Psoas muscle (tissue), 8 donors: Measurements from ENCODE around the gene ANKRD17. TPM values are rescaled to one million over a fixed set of nuclear protein-coding genes. Genes with fewer than 3 reads are reported as not detected.
A peak's percentile ranks its signal among the peaks of the same experiment; 100 is the strongest.

Source experiments
- ATAC-seq, 4 donors: fragments of 200-7000 bp; cut with Tn5 transposase; one replicate each; pipeline ENCODE4 v1.9.1; 2020; ENCODE audit warnings: moderate library complexity in 3 of 4, mild to moderate bottlenecking in 2 of 4
- DNase-seq, 2 donors: peaks; one replicate each; pipeline ENCODE4 v3.0.0-alpha.2; 2020
- H3K27ac ChIP-seq: fragments of 200-600 bp; one replicate; pipeline ENCODE4 v1.8.0; 2022
- H3K27me3 ChIP-seq, 3 donors: fragments of 200-600 bp in 1 of 3; one replicate each; pipeline versions ENCODE4 v1.6.1 to v1.8.0; 2013 to 2022; ENCODE audit warnings: low read length in 2 of 3, mild to moderate bottlenecking in 2 of 3, moderate library complexity in 1 of 3; ENCODE audit not compliant: insufficient read depth in 3 of 3
- H3K36me3 ChIP-seq, 2 donors: fragments of 200-600 bp in 1 of 2; one replicate each; pipeline versions ENCODE4 v1.6.1 to v1.8.0; 2013 to 2022; ENCODE audit warnings: low read depth in 1 of 2, mild to moderate bottlenecking in 1 of 2, moderate library complexity in 1 of 2; ENCODE audit not compliant: insufficient read depth in 1 of 2
- H3K4me1 ChIP-seq: fragments of 200-600 bp; one replicate; pipeline ENCODE4 v1.8.0; 2022
- H3K4me3 ChIP-seq: fragments of 200-600 bp; one replicate; pipeline ENCODE4 v1.8.0; 2022; ENCODE audit warnings: mild to moderate bottlenecking
- H3K9me3 ChIP-seq: fragments of 200-600 bp; one replicate; pipeline ENCODE4 v1.8.0; 2022
- WGBS, 3 donors: extraction: QIAGEN DNeasy Blood & Tissue Kit; methylation state at CpG; one replicate each; pipeline versions ENCODE4 v1.1.6 to v1.1.7; 2013; 5-methylcytosine and 5-hydroxymethylcytosine counted together
- intact Hi-C, 2 donors: fragments of 100-400 bp; cut with DNase I; formaldehyde crosslinking; loops; one replicate each; pipeline versions ENCODE4 v1.11.0 to v1.14.2; 2022
- long read RNA-seq, 2 donors: library from polyadenylated mRNA; unstranded; transcript quantifications; one replicate each; pipeline ENCODE4 v2.0.0, GENCODE V29; 2021
- polyA plus RNA-seq, 3 donors: library from polyadenylated mRNA; stranded (reverse); fragments of 200-250 nt; gene quantifications; one replicate each; pipeline ENCODE4 v1.2.3, GENCODE V29; 2013
- total RNA-seq, 4 donors: library from RNA; stranded (reverse); fragmentation: NEBNext Ultra II Directional in 2 of 4; extraction: Animal tissue kit (Norgen Biotek cat#: 25700) in 2 of 4; gene quantifications; one replicate each; pipeline versions ENCODE4 v1.2.1 to v1.2.4, GENCODE V29; 2021 to 2023
- TF ChIP-seq, protein P1 (sequence below): fragments of 200-600 bp; IDR thresholded peaks from one replicate; pipeline ENCODE4 v1.8.0; 2022; ENCODE audit warnings: antibody characterized with exemption
- donor health status: healthy with polysubstance abuse.
- donor health status: DM: no; HTN: no; CAD: no; lungs with moderate emphysema.
- donor health status: Bipolar disorder and iron deficiency.
- donor health status: healthy.
- donor health status: DM: yes; HTN: yes; CAD: no.
- donor health status: DM: no; HTN: no; CAD: no.
- donor health status: DM: no; HTN: no; CAD: no.
- donor health status: DM: yes; HTN: yes; CAD: no.

ANKRD17 gene, protein sequence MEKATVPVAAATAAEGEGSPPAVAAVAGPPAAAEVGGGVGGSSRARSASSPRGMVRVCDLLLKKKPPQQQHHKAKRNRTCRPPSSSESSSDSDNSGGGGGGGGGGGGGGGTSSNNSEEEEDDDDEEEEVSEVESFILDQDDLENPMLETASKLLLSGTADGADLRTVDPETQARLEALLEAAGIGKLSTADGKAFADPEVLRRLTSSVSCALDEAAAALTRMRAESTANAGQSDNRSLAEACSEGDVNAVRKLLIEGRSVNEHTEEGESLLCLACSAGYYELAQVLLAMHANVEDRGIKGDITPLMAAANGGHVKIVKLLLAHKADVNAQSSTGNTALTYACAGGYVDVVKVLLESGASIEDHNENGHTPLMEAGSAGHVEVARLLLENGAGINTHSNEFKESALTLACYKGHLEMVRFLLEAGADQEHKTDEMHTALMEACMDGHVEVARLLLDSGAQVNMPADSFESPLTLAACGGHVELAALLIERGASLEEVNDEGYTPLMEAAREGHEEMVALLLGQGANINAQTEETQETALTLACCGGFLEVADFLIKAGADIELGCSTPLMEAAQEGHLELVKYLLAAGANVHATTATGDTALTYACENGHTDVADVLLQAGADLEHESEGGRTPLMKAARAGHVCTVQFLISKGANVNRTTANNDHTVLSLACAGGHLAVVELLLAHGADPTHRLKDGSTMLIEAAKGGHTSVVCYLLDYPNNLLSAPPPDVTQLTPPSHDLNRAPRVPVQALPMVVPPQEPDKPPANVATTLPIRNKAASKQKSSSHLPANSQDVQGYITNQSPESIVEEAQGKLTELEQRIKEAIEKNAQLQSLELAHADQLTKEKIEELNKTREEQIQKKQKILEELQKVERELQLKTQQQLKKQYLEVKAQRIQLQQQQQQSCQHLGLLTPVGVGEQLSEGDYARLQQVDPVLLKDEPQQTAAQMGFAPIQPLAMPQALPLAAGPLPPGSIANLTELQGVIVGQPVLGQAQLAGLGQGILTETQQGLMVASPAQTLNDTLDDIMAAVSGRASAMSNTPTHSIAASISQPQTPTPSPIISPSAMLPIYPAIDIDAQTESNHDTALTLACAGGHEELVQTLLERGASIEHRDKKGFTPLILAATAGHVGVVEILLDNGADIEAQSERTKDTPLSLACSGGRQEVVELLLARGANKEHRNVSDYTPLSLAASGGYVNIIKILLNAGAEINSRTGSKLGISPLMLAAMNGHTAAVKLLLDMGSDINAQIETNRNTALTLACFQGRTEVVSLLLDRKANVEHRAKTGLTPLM (N-terminal part only)
- total RNA-seq (10 to 100 TPM; 46.6 to 66.2 (median 57.4) TPM), polyA plus RNA-seq (10 to 100 TPM in 2 of 3 donors, 1 to 10 TPM in 1; 8.0 to 19.0 (median 17.9) TPM)
- long read RNA-seq, donor 1, partial matches to known transcripts, result 42 of 57 reads
- long read RNA-seq, donor 1, other reads (novel, unspliced or antisense), result 14 of 57 reads
- long read RNA-seq, donor 2, partial matches to known transcripts, result 63 of 107 reads
- long read RNA-seq, donor 2, other reads (novel, unspliced or antisense), result 44 of 107 reads

DNA sequence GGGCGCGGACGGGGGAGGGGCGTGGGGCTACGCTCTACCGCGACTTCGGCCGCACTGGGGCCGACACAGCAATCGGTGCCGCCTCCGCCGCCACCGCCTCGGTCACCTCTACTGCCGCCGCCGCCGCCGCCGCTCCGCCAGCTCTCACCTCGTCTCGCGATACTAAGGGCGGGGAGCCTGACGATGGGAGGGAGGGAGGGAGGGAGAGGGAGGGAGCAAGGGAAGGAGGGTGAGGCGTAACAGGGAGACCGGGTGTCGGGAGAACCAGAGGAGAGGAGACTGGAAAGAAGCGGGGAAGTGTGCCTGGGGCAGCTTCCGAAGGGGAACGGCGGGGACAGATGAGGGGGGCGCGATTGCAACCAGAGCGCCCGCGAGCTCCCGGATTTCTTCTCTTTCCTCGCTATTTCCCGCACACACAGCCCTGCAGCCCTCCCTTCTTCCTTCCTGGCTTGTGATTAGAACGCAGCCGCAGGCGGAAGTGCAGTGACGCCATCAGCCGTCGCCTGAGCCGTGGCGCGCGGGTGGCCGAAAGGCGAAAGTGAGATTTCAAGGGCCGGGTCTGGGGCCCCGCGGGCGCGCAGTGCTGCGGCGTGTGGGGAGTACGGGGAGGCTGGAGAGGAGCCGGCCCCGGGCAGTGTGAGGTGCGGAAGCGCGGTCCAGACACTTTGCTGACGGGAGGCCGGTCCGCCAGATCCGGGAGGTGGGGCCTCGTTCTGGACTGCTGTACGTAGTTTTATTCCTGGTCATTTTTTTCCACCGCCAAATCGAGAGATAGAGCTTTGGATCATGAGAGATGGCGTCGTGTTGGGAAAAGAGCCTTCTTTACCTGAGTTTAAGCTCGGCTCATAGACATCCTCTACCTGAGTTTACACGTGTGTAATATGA lies at the start of gene ANKRD17:
Gene ANKRD17 (minus strand): TSS at position 113 of the 885 bp plus-strand sequence. CDS start 130 bp downstream, outside the sequence.
- TF ChIP-seq, protein P1, sequence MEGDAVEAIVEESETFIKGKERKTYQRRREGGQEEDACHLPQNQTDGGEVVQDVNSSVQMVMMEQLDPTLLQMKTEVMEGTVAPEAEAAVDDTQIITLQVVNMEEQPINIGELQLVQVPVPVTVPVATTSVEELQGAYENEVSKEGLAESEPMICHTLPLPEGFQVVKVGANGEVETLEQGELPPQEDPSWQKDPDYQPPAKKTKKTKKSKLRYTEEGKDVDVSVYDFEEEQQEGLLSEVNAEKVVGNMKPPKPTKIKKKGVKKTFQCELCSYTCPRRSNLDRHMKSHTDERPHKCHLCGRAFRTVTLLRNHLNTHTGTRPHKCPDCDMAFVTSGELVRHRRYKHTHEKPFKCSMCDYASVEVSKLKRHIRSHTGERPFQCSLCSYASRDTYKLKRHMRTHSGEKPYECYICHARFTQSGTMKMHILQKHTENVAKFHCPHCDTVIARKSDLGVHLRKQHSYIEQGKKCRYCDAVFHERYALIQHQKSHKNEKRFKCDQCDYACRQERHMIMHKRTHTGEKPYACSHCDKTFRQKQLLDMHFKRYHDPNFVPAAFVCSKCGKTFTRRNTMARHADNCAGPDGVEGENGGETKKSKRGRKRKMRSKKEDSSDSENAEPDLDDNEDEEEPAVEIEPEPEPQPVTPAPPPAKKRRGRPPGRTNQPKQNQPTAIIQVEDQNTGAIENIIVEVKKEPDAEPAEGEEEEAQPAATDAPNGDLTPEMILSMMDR, result no peak
- intact Hi-C loops, result loop anchor here (1.0 to 10.0 kb wide), 7 partner anchors 37 to 898 kb away; partner anchors contain the start of gene COX18 (in 2 of the 2)
- H3K9me3 ChIP-seq, result no peaks in the 10 kb centered on the region
- peaks cover 0 to 4% of the 10 kb centered on the region in 2 donors for H3K36me3 ChIP-seq
- ATAC-seq (peak; percentile 89 to 91 (median 90)), DNase-seq (peak; percentile 94 to 96)
- H3K4me1 ChIP-seq, result peaks cover 45% of the 10 kb centered on the region
- WGBS, 3 donors, result 0% methylated on average over 64 to 80 of the region's 80 CpGs
- peak within 1 kb of the TSS; percentile 72 for H3K4me3 ChIP-seq
- no peaks in the 10 kb centered on the region for H3K27me3 ChIP-seq
- peak within 1 kb of the TSS; percentile 94 for H3K27ac ChIP-seq

DNA sequence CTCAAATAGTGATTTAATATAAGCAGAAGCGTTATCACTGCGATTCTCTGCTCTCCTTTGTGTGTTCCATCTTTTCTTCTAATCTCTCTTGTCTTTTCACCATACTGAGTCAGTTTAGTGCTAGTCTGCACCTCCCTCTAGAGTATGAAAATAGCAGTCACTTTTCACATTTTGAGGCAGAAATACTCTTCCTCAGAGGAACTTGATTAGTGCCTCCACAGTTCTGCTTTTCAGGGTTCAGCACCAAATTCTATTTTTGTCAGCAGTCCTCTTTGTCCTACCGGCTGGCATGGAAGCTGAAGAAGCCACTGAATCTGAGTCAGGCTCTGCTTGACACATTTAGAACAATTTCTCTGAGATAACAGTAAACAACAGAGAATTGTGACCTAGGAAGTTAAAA lies 49.7 kb upstream of the ANKRD17 start:
- ATAC-seq, result no peak
- Histone ChIP-seq H3K4me3 (no peak overlapping the region), H3K27me3 (no peaks in the 10 kb centered on the region), H3K27ac (no peak overlapping the region), H3K9me3 (no peaks in the 10 kb centered on the region), H3K36me3 (no peaks in the 10 kb centered on the region), H3K4me1 (no peaks in the 10 kb centered on the region)
- TF ChIP-seq, protein P1, result no peak
- 74 to 83% (median 74%) methylated on average over 3 of the region's 3 CpGs for WGBS, 3 donors
- intact Hi-C loops, result no loop called here
- no peak for DNase-seq

DNA sequence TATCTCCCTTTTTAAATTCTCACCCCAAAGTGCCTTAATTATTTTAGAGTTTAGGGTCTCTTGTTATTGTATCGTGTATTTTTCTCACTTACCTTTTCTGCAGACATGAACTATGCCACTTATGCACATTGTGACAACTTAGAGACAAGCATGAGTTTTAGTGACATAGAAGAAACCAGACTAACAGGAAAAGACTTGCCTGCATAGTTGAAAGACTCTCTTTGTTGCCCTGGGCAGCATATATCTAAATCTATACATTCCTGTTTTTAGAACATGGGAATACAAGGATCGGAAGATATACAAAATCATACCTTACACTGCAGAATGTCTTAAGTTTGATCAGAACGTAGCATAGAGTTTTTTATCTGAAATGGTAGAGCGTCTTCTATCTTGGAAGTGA lies 45.1 kb upstream of the ANKRD17 start:
- Histone ChIP-seq H3K27me3 (no peaks in the 10 kb centered on the region), H3K9me3 (no peaks in the 10 kb centered on the region), H3K36me3 (no peaks in the 10 kb centered on the region), H3K4me3 (no peak overlapping the region), H3K4me1 (no peaks in the 10 kb centered on the region), H3K27ac (no peak overlapping the region)
- intact Hi-C loops, result no loop called here
- ATAC-seq (no peak), DNase-seq (no peak)
- 96 to 97% (median 96%) methylated on average over 4 of the region's 4 CpGs for WGBS, 3 donors
- TF ChIP-seq, protein P1, result no peak
